Stimulated activated CD4-positive, alpha-beta T cell treated with anti-CD3 and anti-CD28 coated beads, Interleukin-15, amount 100 ng/mL, for 1 hour (primary cell): Measurements from ENCODE around the gene GHDC.
"Not testable (repeated sequence)": the region's sequence is repeated elsewhere in the genome, so short reads cannot be mapped to it uniquely, and the experiment has no call there.

ENCODE experiments used
- DNase-seq, 2 donors: peaks; one replicate each; pipeline ENCODE4 v3.0.0-alpha.2; 2020; ENCODE audit warnings: low read depth in 1 of 2, low spot score in 1 of 2

GHDC gene

GRCh38 chr17:42193969-42194899 lies at the start of gene GHDC:
Gene GHDC (minus strand): TSS chr17:42194494. CDS start chr17:42193581, 913 bp downstream.
- peak; percentile 56 to 57 for DNase-seq

GRCh38 chr17:42243493-42243982 lies 49.2 kb upstream of the GHDC start:
- DNase-seq, result no peak

- no peak for DNase-seq
Observed at GRCh38 chr17:42241871-42242270, 47.6 kb upstream of the GHDC start.

- not testable (repeated sequence) for DNase-seq
Observed at GRCh38 chr17:42240863-42241262, 46.6 kb upstream of the GHDC start.

- DNase-seq, result no peak
Observed at GRCh38 chr17:42240201-42240600, 45.9 kb upstream of the GHDC start.

GRCh38 chr17:42239576-42239975 lies 45.3 kb upstream of the GHDC start:
- not testable (repeated sequence) for DNase-seq

GRCh38 chr17:42236760-42237159 lies 42.5 kb upstream of the GHDC start:
- no peak for DNase-seq

GRCh38 chr17:42233994-42234393 lies 39.7 kb upstream of the GHDC start:
- no peak for DNase-seq

GRCh38 chr17:42233156-42233555 lies 38.9 kb upstream of the GHDC start:
- DNase-seq, result no peak

- no peak for DNase-seq
Observed at GRCh38 chr17:42230225-42230624, 35.9 kb upstream of the GHDC start.

- DNase-seq, result no peak
Observed at GRCh38 chr17:42227849-42228700, 33.8 kb upstream of the GHDC start.

- DNase-seq, result no peak
Observed at GRCh38 chr17:42225646-42226045, 31.4 kb upstream of the GHDC start.

GRCh38 chr17:42224651-42225050 lies 30.4 kb upstream of the GHDC start:
- DNase-seq, result no peak

GRCh38 chr17:42221886-42222745 lies 27.8 kb upstream of the GHDC start:
- DNase-seq, result peak; percentile 22 to 39

GRCh38 chr17:42219280-42219679 lies 25.0 kb upstream of the GHDC start:
- DNase-seq, result not testable (repeated sequence)

- no peak for DNase-seq
Observed at GRCh38 chr17:42214156-42214555, 19.9 kb upstream of the GHDC start.

GRCh38 chr17:42212382-42212781 lies 18.1 kb upstream of the GHDC start:
- no peak for DNase-seq

- not testable (repeated sequence) for DNase-seq
Observed at GRCh38 chr17:42211921-42212341, 17.6 kb upstream of the GHDC start.

- no peak for DNase-seq
Observed at GRCh38 chr17:42210046-42210445, 15.8 kb upstream of the GHDC start.

GRCh38 chr17:42206153-42206612 lies 11.9 kb upstream of the GHDC start:
- not testable (repeated sequence) for DNase-seq

- no peak for DNase-seq
Observed at GRCh38 chr17:42203354-42203753, 9.1 kb upstream of the GHDC start.
